Colon (tissue), 2 donors: ENCODE measurements around the gene RPP14.
"Not testable (repeated sequence)": the region's sequence is repeated elsewhere in the genome, so short reads cannot be mapped to it uniquely, and the experiment has no call there.

Source experiments
- FAIRE-seq: peaks from 2 replicates; lab custom pipeline; 2012; peaks lifted over from hg19 to GRCh38; lab: Jason Lieb, UNC
- donor health status: control.
- donor health status: control.

The RPP14 gene

DNA sequence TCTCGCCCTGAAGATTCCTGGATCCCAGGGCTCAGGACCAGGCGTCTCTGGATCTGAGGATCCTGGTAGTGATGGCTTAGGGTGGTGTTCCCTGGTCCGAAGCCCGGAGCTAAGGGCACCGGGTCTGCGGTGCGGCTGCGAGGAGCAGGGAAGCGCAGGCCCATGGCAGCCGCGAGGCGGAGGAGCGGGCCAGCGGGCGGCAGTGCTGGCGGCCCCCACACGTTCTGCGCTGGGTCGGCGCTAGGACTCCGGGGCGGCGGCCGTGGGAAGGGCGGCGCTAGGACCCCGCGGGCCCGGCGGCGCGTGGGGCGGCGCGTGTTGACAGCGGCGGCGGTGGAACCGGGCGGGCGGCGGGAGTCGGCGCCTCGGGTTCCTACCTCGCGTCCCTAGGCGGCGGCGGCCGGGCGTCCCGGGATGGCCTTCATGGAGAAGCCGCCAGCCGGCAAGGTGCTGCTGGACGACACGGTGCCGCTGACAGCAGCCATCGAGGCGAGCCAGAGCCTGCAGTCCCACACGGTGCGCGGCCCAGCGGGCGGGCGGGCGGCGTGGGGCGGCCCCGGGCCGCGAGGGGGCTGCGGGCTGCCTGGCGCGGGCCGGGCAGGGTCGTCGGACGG is 26.6 kb downstream of the RPP14 start, which contains the start of gene PXK:
PXK (plus strand) TSS at position 318 of the 614 bp plus-strand sequence; CDS start at position 415, 97 bp downstream.
- FAIRE-seq, result no peak

DNA sequence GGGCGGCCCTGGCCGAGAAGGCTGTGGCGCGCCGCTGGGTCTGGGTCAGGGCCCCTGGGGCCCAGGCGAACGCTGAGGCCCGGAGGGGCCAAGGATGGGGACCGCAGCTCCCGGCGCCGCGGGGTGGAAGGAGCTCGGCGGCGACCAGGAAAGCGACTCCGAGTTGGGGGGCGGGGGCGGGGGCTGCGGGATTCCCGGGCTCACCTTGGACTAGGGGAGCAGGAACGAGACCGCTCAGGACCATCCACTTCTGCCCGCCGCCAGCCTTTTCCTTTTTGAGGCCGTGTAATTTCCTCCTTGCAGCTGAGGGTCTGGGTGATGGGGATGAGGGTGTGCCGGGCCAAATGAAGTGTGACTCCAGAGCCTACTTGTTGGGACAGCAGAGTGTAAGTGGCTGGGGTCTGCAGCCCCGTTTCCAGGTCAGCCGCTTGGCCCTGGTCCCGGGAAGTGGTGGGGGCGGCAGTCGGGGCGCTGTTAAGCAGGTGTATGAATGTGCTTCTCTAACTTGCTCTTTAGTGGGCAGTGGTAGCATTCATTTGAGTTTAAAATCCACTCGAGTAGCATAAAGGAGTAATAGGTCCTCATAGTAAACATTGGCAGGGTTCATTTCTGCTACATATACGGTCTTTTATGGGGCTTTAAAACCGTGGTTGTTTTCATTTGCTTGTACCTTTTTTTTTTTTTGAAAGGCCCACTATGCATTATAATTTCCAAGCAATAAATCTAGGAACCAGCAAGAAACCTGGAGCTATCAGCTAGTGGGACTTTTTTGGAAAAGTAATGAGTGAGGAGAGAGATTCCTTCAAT is 27.4 kb downstream of the RPP14 start:
- no peak for FAIRE-seq

DNA sequence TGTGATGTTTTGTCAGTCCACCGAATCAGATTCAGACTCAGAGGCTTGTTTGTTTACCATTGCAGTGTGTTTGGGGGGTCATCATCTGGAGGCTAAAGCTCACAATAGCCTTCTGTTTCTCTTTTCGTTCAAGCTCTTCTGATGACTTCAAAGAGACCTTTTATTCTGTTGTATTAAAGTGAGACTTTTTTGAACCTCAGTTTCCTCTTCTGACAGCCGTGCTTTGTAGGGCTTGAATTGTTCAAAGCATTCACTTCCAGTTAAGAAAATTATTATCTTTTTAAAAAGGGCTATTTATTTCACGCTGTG is 27.9 kb downstream of the RPP14 start:
- FAIRE-seq, result no peak

DNA sequence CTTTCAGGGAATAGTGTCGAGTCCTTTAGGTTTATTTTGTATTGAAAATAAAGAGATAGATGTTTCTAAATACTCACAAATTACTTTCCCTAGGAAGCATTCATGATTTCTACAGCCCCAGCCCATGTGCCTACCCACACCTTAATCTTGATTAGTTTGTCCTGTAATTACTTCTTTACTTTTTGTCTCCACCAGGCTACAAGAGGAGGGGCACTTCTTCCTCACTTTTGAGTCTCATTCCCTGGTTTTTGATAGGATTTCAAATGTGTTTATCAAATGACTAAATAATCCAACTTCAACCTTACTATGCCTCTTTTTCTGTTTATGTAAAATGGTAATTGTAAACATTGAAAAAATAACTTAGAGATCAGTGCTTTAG is 28.4 kb downstream of the RPP14 start:
- no peak for FAIRE-seq

DNA sequence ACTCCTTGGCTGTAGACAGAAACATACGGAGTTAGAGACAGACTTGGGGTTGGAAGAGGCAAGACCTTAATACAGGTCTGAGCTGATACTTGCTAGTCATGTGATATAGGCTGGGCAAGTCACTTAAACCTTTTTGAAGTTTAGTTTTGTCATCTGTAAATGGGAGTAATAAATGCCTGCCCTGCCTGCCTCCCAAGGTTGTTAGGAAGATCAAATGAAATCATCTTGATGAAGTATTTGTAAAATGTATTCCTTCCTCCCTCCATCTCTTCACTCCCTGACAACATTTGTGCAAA is 29.6 kb downstream of the RPP14 start:
- no peak for FAIRE-seq

DNA sequence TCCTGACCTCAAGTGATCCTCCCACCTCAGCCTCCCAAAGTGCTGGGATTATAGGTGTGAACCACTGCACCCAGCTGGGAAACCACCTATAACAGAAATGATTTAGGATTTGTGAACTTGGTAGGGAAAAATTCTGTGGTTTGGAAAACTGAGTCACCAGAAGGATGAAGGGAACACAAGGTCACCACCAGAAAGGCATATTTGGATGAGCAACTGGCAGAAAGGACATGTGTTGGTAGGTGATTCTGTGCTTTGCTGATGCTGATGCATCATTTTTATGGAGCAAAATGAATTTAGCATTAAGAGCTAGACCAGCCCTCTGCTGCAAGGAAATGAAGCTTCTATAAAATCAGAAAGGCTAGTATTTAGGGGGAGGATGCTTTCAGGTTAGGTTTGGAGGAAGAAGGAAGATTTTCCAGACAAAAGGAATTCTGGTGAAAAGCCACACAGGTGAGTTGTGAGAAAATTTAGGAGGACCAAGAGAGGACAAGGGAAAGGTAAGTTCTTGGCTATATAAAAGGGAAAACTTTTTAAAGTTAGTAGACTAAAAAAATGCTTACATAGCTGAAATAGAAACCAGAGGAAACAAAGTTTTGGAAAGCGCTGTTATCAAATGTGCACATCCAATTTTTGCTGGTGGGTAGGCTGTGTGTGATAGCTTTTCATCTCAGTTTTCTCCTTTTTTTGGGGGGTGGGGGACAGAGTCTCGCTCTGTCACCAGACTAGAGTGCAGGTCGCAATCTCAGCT is 30.3 kb downstream of the RPP14 start:
- FAIRE-seq, result no peak

DNA sequence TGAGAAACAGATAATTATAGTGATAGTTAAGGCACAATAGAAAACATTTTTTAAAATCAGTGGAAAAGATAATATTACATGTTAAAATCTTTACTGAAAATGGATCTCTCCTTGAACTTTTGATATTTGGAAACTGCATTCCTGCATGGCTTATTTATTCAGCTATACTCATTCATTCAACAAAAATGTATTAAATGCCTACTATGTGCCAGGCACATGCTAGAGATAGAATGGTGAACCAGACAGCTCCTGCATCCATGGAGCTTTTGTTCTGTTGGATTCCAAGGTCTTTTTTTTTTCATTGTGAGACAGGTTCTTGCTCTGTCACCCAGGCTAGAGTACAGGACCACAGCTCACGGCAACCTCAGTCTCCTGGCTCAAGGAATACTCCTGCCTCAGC is 31.1 kb downstream of the RPP14 start:
- FAIRE-seq, result no peak

DNA sequence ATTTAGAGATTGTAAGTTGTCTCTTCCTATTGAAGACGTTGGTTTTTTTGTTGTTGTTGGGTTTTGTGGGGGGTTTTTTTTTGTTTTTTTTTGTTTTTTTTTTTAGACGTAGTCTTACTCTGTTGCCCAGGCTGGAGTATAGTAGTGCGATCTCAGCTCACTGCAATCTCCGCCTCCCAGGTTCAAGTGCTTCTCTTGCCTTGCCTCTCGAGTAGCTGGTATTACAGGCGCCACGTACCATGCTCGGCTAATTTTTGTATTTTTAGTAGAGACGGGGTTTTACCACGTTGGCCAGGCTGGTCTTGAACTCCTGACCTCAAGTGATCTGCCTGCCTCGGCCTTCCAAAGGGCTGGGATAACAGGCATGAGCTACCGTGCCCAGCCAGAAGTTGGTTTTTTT is 33.1 kb downstream of the RPP14 start:
- not testable (repeated sequence) for FAIRE-seq

DNA sequence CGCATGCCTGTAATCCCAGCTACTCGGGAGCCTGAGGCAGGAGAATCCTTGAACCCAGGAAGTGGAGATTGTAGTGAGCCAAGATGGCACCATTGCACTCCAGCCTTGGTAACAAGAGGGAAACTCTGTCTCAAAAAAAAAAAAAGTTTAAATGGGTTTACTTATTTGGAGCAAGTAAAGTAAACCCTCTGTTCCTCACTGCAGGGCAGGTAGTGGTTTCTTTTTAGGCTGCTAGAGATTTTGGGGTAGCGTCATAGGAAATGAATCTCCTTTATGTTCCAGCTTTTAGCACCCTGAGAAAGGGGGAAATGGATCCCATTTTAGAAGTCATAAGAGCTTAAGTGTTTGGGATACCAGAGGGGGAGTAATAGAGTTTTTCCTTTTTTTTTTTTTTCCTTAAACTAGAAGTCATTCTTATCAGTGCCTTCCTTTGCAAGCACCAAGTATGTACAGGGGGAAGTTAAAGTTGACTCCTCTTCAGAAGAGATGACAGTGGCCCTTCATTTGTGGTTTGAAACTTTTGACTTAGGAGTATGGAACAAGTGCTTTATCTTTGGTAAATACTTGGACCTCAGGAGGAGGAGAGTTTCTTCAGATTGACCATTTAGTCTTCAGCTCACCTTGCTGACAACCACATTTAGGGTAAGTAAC is 34.7 kb downstream of the RPP14 start:
- FAIRE-seq, result no peak

DNA sequence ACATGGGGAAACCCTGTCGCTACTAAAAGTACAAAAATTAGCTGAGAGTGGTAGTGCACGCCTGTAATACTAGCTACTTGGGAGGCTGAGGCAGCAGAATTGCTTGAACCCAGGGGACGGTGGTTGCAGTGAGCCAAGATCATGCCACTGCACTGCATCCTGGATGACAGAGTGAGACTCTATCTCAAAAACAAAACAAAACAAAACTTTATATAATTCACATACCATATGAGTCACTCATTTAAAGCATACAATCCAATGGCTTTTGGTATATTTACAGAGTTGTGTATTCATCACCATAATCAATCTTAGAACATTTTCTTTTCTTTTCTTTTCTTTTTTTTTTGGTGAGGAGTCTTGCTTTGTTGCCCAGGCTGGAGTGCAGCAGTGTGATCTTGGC is 35.3 kb downstream of the RPP14 start:
- FAIRE-seq, result no peak

DNA sequence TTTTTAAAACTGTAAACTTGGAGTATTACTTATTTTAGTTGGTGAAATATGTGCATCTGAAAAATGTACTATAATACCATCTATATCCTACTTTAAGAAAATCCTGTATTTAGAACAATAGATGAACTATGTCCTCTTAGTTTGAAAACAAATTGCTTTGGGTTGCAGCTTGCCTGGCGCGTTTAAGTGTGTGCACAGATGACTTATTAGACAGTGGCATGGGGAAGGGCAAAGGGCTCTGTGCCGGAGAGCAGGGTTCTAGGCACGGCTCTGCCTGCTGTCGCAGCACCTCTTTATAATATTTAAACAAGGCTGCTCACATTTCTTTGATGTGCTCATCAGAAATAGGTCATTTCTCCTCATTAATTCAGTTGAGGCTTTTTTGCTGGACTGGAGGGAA is 36.6 kb downstream of the RPP14 start:
- no peak for FAIRE-seq

DNA sequence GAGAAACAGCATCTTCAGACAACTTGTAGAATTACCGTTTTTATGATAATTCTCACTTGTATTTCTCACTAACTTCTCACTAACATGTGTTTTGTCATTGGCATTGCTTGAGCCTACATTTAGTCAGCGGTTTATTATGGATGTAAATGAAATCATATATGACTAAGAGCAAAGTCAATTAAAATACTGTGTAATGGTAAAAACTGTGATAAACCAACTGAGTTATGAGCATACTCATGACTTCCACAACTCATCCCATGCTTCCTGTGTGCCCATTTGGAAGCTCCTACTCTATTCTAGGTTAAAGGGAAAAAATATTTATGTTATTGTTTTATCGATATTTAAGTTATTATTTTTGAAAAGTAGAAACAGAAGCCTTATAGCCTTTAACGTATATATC is 39.4 kb downstream of the RPP14 start:
- no peak for FAIRE-seq

DNA sequence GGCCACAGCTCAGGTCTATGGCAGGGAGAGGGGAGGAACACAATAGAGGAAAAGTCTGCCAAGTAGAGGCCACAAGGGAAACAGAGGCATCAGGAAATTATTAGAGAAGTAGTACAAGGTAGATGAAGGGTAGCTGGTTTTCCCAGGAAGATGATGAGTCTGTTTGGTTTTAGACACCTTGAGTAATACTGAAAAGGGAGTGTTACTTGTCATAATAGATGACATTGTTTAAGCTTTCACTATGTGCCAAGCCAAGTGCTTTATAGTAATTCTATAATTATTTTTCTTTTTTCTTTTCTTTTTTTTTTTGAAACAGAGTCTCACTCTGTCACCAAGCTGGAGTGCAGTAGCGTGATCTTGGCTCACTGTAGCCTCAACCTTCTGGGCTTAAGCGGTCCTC is 40.3 kb downstream of the RPP14 start:
- FAIRE-seq, result no peak

DNA sequence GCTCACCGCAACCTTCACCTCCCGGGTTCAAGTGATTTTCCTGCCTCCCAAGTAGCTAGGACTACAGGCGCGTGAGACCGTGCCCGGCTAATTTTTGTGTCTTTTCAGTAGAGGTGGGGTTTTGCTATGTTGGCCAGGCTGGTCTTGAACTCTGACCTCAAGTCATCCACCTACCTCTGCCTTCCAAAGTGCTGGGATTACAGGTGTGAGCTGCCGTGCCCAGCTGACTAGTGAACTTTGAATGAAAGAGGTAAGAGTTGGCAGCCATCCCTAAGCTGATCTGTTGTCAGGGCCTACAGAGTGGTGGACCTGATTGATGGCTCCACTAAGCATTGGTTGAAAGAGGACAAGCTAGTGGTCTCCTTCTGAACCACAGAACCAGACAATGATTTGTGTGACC is 41.9 kb downstream of the RPP14 start:
- FAIRE-seq, result no peak

DNA sequence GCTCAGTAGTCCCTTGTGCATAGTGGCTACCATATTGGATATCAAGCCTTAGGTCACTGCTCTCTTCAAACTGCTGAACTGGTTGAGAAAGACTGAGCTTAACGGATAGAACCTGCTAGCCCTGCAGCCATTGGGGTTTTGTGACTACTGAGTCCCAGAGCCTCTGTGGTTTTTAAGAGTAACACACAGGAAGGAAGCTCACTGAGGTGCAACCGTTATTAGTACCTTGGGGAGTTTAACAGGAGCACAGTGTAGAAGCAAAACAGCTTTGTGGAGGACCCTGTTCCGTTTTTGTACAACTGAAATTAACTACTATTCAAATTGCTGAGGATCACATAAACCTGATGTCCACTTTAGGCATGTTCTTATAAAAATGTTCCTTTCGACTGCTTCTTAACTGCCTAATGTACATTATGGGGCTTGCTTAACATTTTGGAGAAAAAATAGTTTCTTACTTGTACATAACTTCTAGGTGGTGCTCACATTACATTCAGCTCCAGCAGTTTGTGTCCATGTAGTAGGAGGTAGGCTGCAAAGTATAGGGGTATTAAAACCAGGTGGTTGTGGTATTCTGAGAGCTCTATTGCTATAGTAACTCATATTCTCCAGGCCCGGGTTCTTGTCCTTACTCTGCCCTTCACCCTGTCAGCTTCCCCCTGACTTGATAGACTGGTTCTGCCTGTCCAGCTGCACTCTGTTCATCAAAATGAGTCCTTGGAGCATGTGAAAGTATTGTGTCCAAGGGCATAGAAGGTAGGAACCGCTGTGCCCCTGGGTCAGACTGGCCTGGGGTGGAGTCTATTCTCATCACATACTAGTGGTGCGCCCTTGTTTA is 44.0 kb downstream of the RPP14 start:
- FAIRE-seq, result no peak

DNA sequence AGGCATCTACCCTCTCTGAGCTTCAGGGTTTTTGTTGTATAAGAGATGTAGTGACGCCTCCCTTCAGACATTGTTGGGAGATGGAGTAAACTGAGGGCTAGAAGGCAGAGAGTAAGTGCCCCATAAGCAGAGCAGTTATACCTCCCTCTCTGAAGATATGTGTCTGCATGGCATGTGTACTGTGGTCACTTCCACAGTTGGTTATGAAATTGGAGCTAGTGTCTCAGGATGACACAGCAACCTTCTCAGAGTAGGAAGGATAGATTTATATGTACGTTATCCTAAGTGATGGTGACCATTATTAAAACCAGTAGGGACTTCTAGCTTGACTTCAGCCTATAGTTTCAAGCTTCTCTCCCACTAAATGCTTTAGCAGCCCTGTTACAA is 44.6 kb downstream of the RPP14 start:
- no peak for FAIRE-seq

DNA sequence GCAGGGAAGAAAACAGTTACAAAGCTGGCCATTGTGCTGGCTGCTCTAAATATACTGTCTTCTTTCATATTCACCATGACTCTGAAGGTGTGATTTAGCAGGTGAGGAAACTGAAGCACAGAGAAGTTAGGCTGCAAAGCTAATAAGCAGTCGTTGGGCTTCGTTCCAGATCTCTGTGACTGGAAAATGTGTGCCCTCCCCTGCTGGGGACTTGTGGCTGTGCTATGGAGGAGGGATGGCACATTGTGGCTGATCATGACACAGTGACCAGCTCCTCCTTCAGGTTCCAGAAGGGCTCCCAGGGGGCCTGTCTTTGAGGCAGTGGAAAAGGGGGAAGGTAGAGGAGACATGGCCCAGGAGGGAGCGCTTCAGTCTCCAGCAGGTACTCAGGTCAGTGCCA is 45.9 kb downstream of the RPP14 start:
- FAIRE-seq, result no peak

DNA sequence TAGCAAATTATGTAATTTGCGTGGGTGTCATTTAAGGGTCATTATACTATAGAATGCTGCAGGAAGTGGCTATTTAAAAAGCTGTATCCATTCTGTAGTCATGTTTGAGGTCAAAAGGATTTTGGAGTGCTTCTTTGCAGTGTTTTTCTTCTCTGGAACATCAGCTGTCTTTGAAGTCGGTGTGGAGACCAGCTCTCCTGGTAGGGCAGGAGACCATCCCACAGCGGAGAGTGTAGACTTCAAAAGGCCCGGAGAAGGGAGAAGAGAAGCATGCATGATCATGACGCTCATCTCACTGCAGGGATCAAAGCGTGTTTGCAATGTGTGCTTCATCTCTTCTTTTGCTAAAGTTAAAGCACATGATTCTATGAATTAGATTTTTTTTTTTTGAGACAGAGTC is 46.6 kb downstream of the RPP14 start:
- FAIRE-seq, result no peak

DNA sequence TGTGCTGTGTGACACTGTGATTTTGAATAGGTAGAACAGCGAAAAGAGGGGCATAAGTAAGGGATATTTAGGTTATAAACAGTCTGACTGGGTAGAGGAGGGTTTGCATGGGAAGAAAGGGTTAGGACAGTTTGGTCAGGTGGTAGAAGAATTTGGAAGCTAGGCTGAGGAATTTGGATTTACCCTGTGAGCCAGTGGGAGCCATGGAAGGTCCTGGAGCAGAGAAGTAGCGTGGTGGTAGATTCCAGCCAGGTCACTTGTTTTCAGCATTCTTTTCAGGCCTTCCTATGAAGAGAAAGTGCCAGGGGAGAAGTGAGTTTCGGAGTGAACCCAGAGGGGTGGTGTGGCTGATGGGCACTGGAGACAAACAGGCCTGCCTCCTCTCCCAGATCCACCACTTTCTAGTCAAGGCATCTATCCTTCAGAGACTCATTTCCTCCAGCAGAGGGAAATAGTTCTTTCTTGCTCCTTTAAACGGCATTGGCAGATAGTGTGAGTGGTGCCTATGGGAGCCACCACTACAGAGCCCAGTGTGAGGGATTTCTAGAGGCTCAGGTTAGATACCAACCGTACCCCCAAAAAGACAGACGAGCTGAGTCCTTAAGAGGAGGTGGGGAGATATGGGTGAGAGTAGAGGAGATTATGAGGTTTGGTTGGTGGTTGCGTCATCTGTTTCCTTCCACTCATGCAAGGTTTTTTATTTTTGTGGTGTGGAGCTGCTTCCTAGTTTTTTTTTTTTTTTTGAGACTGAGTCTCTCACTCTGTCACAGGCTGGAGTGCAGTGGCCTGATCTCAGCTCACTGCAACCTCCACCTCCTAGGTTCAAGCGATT is 47.9 kb downstream of the RPP14 start:
- FAIRE-seq, result no peak

DNA sequence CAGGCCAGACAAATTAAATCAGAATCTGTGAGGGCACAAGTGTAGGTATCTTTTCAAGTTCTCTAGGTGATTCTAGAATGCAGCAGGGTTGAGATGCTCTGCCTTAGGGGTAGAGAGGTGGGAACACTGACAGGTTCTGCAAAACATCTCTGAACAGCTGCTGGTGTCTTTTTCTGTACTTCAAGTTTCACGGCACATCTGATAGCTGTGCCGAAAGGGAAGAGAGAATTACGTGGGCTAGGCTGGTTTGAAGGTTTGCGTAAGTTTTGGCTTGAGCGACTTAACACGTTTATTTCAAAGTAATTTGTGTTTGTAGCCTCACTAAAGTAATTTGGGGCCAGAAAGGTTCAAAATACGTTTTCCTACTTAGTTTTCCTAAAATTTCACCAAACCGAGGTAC is 49.1 kb downstream of the RPP14 start:
- FAIRE-seq, result no peak

DNA sequence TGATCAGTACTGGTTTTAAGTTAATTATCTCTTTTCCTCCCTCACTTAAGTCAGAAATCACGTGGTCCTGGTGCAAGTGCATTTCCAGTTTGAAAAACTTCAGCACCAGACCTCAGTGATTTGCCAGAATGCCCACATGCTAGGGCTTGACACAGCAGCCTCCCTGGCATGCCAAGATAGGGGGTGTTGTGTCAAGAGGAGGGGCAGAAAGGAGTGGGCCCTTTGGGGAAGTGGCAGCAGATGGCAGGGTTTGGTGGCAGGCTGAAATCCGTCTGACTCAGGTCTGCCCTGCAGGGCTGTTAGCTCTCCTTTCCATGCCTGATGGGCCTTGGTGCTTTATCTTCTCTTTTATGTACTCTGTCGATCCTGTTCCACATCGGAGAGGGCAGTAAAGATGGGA is 50.0 kb downstream of the RPP14 start:
- FAIRE-seq, result no peak
